Mucosa of rectum (tissue), 2 donors: ENCODE data around the gene CDK14.

Source experiments
- H3K27ac ChIP-seq, 2 donors: one replicate each; pipeline ENCODE4 v1.7.0; 2013; ENCODE audit warnings: inconsistent platforms in 2 of 2, low read depth in 2 of 2, low read length in 2 of 2
- H3K27me3 ChIP-seq, 2 donors: one replicate each; pipeline ENCODE4 v1.7.0; 2013; ENCODE audit warnings: low read length in 2 of 2; ENCODE audit not compliant: control insufficient read depth in 2 of 2, insufficient read depth in 2 of 2
- H3K36me3 ChIP-seq, 2 donors: one replicate each; pipeline ENCODE4 v1.7.0; 2013; ENCODE audit warnings: low read length in 2 of 2; ENCODE audit not compliant: control insufficient read depth in 2 of 2, insufficient read depth in 2 of 2
- H3K4me1 ChIP-seq, 2 donors: one replicate each; pipeline ENCODE4 v1.7.0; 2013; ENCODE audit warnings: low read length in 2 of 2, mild to moderate bottlenecking in 1 of 2; ENCODE audit not compliant: control insufficient read depth in 2 of 2, insufficient read depth in 2 of 2
- H3K4me3 ChIP-seq, 2 donors: one replicate each; pipeline ENCODE4 v1.7.0; 2013; ENCODE audit warnings: low read length in 2 of 2
- H3K9ac ChIP-seq, 2 donors: one replicate each; pipeline ENCODE4 v1.7.0; 2013; ENCODE audit warnings: low read length in 2 of 2, low read depth in 1 of 2, mild to moderate bottlenecking in 1 of 2
- H3K9me3 ChIP-seq, 2 donors: one replicate each; pipeline ENCODE4 v1.7.0; 2013; ENCODE audit warnings: low read length in 2 of 2; ENCODE audit not compliant: control insufficient read depth in 2 of 2
- donor health status: healthy.
- donor health status: Normal muscosa, but diverticular disease.

Gene CDK14

GRCh38 chr7:91235211-91235832 is 639.2 kb downstream of the CDK14 start:
- no peak overlapping the region for H3K4me3 ChIP-seq
- H3K36me3 ChIP-seq, result no peaks in the 10 kb centered on the region
- H3K27me3 ChIP-seq, result no peaks in the 10 kb centered on the region
- no peaks in the 10 kb centered on the region for H3K9me3 ChIP-seq
- H3K9ac ChIP-seq, result no peak overlapping the region
- H3K4me1 ChIP-seq, result no peaks in the 10 kb centered on the region
- no peak overlapping the region for H3K27ac ChIP-seq

GRCh38 chr7:91239171-91239604 is 643.1 kb downstream of the CDK14 start:
- H3K36me3 ChIP-seq, result no peaks in the 10 kb centered on the region
- no peak overlapping the region for H3K4me3 ChIP-seq
- H3K9ac ChIP-seq, result no peak overlapping the region
- no peaks in the 10 kb centered on the region for H3K4me1 ChIP-seq
- H3K27me3 ChIP-seq, result no peaks in the 10 kb centered on the region
- H3K9me3 ChIP-seq, result no peaks in the 10 kb centered on the region
- H3K27ac ChIP-seq, result no peak overlapping the region

- no peak overlapping the region for H3K9ac ChIP-seq
Observed at GRCh38 chr7:91239772-91240171, 643.7 kb downstream of the CDK14 start.

GRCh38 chr7:91240376-91240941 is 644.3 kb downstream of the CDK14 start:
- H3K36me3 ChIP-seq, result no peaks in the 10 kb centered on the region
- no peaks in the 10 kb centered on the region for H3K9me3 ChIP-seq
- H3K27me3 ChIP-seq, result no peaks in the 10 kb centered on the region
- no peak overlapping the region for H3K9ac ChIP-seq
- no peaks in the 10 kb centered on the region for H3K4me1 ChIP-seq
- H3K27ac ChIP-seq, result no peak overlapping the region
- H3K4me3 ChIP-seq, result no peak overlapping the region

More at GRCh38 chr7:91239772-91240171, 643.7 kb downstream of the CDK14 start:
- Histone ChIP-seq H3K36me3 (no peaks in the 10 kb centered on the region), H3K27ac (no peak overlapping the region), H3K4me1 (no peaks in the 10 kb centered on the region), H3K27me3 (no peaks in the 10 kb centered on the region), H3K9me3 (no peaks in the 10 kb centered on the region), H3K4me3 (no peak overlapping the region)

GRCh38 chr7:91242097-91242844 is 646.1 kb downstream of the CDK14 start:
- no peak overlapping the region for H3K9ac ChIP-seq
- no peaks in the 10 kb centered on the region for H3K27me3 ChIP-seq
- no peak overlapping the region for H3K27ac ChIP-seq
- no peaks in the 10 kb centered on the region for H3K4me1 ChIP-seq
- no peaks in the 10 kb centered on the region for H3K9me3 ChIP-seq
- no peak overlapping the region for H3K4me3 ChIP-seq
- no peaks in the 10 kb centered on the region for H3K36me3 ChIP-seq

- no peak overlapping the region for H3K27ac ChIP-seq
- H3K9me3 ChIP-seq, result no peaks in the 10 kb centered on the region
- H3K4me3 ChIP-seq, result no peak overlapping the region
- H3K9ac ChIP-seq, result no peak overlapping the region
- no peaks in the 10 kb centered on the region for H3K4me1 ChIP-seq
- no peaks in the 10 kb centered on the region for H3K36me3 ChIP-seq
- no peaks in the 10 kb centered on the region for H3K27me3 ChIP-seq
Observed at GRCh38 chr7:91243591-91244301, 647.6 kb downstream of the CDK14 start.

- Histone ChIP-seq H3K27me3 (no peaks in the 10 kb centered on the region), H3K36me3 (no peaks in the 10 kb centered on the region), H3K4me1 (no peaks in the 10 kb centered on the region), H3K9me3 (no peaks in the 10 kb centered on the region), H3K27ac (no peak overlapping the region), H3K4me3 (no peak overlapping the region), H3K9ac (no peak overlapping the region)
Observed at GRCh38 chr7:91247500-91247899, 651.4 kb downstream of the CDK14 start.

- H3K4me1 ChIP-seq, result no peaks in the 10 kb centered on the region
- no peaks in the 10 kb centered on the region for H3K36me3 ChIP-seq
- no peak overlapping the region for H3K4me3 ChIP-seq
- H3K9ac ChIP-seq, result no peak overlapping the region
- no peaks in the 10 kb centered on the region for H3K27me3 ChIP-seq
- no peaks in the 10 kb centered on the region for H3K9me3 ChIP-seq
- H3K27ac ChIP-seq, result no peak overlapping the region
Observed at GRCh38 chr7:91248996-91249395, 652.9 kb downstream of the CDK14 start.

GRCh38 chr7:91249506-91250233 is 653.5 kb downstream of the CDK14 start:
- Histone ChIP-seq H3K9me3 (no peaks in the 10 kb centered on the region), H3K36me3 (no peaks in the 10 kb centered on the region), H3K4me1 (no peaks in the 10 kb centered on the region), H3K9ac (no peak overlapping the region), H3K27me3 (no peaks in the 10 kb centered on the region), H3K27ac (no peak overlapping the region), H3K4me3 (no peak overlapping the region)
